HG02870 (cell line): Measurements from ENCODE around the gene NACC2.

Source experiments
- ATAC-seq: cut with Tn5 transposase; IDR thresholded peaks from one replicate; pipeline ENCODE4 v1.9.1; 2021; ENCODE audit warnings: mild to moderate bottlenecking, moderate library complexity; ENCODE audit not compliant: unreplicated experiment

Gene NACC2

DNA sequence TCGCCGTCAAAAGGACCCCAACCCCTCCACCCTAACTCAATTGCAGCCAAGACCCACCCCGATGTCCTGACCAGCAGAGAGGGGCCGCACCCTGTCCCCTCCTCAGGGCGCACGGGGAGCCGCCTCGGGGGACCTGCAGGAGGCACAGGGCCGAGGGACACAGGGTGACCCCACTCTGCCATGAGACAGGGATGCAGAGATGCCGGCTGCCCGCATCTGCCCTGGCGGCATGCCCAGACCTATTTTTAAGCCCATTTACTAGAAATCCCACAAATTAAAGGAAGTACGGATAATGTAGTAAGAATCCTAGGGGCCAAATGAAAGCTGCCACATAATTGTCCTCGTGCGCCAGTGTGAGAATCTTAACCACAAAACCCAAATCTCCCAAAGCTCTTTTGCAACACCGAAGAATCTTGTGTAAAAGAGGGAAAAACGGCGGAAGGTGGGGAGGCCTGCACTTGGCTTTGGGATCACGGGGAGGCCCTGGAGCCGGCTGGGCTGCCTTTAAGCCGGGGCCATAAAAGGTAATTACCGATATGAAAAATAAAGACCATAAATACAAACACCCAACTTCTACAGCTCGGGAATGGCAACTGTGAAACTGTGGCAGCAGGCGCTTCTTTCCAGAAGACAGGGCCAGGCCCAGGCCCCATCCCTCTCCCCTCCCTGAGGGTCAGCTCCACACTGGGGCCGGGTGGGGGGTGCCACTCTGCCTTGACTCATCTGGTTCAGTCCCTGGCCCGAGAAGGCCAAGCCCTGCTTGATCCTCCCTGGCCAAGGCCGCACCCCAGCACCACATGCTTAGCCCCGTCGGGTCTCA lies 35.0 kb downstream of the NACC2 start:
- no peak for ATAC-seq

GRCh38 chr9:136059321-136059791 lies 35.7 kb downstream of the NACC2 start:
- no peak for ATAC-seq

DNA sequence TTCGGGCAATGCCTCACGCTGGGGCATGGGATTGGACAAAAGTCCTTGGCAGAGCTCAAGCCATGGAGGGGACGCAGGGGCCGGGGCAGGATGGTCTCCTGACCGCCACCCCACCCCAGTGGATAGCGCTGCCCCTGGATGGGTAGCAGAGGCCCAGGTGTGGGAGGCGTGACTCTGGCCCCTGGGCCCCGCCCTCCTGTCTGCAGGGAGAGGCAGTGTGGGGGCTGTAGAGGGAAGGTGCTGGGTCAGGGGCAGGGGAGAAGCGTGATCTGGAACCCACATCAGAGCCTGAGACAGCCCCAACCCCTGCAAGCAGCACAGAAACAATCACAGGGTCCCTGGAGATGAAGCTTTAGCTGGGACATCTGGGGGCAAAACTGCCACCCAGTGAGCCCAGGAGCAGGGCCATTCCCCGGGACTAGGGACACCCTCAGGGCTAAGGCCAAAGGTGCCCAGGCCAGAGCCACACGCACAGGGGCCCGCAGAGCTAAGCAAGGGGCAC lies 36.2 kb downstream of the NACC2 start:
- no peak for ATAC-seq

DNA sequence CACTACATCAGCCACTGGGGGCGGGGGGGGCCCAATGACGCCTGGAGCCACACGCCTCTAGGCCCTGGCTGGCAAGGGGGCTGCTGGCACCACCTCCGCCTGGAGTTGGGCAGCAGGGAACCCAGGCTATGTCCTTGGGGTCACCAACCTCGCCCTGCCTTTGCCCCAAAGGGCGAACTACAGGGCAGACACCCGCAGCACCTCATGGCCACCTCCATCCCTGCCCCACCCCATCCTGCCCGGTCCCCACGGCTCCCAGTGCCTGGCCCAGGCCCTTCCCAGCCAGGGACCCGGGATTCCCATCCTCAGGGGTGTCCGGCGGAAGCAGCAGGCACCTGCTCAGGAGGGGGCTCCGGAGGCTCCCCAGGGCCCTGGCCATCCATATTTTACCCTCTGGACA lies 37.0 kb downstream of the NACC2 start:
- ATAC-seq, result no peak

GRCh38 chr9:136057236-136058081 lies 37.6 kb downstream of the NACC2 start:
- no peak for ATAC-seq

- no peak for ATAC-seq
Measured at GRCh38 chr9:136056546-136057235, 38.4 kb downstream of the NACC2 start.

GRCh38 chr9:136055715-136056545 lies 39.2 kb downstream of the NACC2 start:
- ATAC-seq, result no peak

DNA sequence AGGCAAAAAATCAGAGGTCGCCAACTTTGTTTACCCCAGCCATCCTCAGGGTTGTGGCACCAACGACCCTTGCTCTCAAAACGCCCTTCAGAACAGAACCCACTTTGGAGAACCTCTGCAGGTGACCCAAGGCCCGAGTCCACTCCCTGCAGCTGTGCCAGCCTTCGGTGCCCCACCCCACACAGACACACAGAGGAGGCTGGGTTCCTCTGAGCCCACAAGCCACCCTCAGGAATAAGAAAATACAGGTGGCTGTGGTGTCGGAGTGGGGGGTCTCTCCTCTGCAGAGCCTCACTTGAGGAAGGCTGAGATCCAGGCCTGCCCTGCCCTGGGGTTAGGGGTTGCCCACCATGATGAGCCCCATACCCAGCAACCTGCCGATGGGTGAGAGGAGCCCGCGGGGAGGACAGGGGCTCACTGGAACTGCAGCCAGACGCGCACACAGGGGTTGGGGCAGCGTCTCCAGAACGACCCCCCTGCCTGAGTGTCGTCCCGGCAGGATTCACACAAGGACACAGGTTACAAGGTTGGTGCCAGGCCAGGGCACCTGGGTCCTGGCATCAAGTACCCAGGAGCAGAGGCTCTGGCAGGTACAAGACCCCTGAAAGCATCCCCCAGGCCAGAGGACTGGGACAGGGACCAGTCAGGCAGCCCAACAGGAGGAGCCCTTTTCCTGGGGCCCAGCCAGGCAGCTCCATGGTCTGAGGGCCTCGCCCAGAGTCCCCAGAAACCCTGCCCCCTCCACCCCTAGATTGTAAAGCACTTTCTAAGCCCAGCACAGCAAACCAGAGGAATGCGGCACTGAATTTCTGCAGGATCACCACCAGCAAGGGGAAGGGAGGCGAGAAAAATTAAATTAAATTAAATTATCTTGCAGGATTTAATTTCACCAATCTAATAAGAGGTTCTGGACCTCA lies 40.0 kb downstream of the NACC2 start:
- ATAC-seq, result no peak

DNA sequence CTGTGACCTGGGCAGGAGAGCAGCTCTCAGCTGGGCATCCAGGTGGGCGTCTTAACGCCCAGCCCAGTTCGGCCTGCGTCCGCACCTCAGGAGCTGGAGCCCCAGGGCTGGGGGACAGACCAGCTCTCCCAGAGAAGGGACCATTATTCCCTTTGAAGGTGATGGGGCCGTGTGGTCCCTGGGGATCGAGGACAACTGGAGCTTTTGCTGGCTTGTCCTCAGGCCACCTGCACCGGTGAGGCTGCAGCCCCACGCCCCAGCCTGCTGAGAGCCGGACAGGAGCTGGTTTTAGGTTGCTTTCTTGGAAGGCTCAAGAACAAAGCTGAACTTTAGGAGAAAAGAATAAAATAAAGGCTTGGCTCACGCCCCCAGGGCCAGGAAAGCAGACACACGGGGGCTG lies 40.9 kb downstream of the NACC2 start:
- ATAC-seq, result no peak

GRCh38 chr9:136053757-136054142 lies 41.3 kb downstream of the NACC2 start:
- no peak for ATAC-seq

GRCh38 chr9:136052991-136053756 lies 41.9 kb downstream of the NACC2 start:
- no peak for ATAC-seq

GRCh38 chr9:136052472-136052880 lies 42.6 kb downstream of the NACC2 start:
- ATAC-seq, result no peak

DNA sequence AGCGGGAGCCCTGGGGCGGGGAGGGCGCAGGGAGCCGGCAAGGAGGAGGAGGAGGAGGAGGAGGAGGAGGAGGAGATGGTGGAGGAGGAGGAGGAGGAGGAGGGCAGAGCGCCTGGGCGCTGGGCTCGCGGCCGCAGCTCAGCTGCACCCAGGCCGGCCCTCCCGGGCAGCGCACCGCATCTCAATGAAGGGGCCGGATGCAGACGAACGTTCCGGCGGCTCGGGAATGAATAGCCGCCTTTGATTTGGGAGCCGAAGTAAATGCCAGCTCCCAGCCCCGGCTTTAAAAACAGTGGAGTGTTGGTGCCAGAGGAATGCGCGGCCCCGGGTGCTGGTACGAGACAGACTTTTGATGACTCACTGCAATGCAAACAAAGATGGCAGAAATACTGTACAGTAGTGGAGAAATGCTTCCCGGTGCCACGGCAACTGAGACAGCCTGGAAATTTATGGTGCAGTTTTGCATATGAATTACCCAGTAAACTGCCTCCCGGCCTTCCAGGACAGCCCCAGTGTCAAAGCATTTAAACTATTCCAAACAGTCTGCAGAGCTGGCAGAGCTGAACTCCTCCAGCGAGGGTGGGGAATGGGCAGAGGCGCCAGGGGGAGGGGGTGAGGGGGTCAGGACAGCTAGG lies 43.1 kb downstream of the NACC2 start:
- ATAC-seq, result no peak

GRCh38 chr9:136051453-136051836 lies 43.6 kb downstream of the NACC2 start:
- ATAC-seq, result no peak

GRCh38 chr9:136050701-136051452 lies 44.2 kb downstream of the NACC2 start:
- no peak for ATAC-seq

- no peak for ATAC-seq
Measured at GRCh38 chr9:136050266-136050700, 44.8 kb downstream of the NACC2 start.
